ENCODE measurements around the gene SLC25A1. TPM values are rescaled to one million over a fixed set of nuclear protein-coding genes. Genes with fewer than 3 reads are reported as not detected.
A peak's percentile ranks its signal among the peaks of the same experiment; 100 is the strongest.

The SLC25A1 gene
- polyA plus RNA-seq, 1 of the 3 experiments (the other 2 are of a cell fraction): 44.7 TPM

GRCh38 chr22:19213001-19213400 lies 34.5 kb upstream of the SLC25A1 start:
- Histone ChIP-seq H3K79me2 (ENCODE audit: insufficient read depth) (no peaks in the 10 kb centered on the region), H3K9me2 (no peaks in the 10 kb centered on the region), H3K9me3 (no peaks in the 10 kb centered on the region), H2AFZ (ENCODE audit: low read depth) (no peak overlapping the region), H3K36me3 (replicated peaks in 1 of 2; ENCODE audit: control insufficient read depth in 1 of 2, insufficient read depth in 2 of 2, low read length in 1 of 2) (peaks cover 4 to 26% of the 10 kb centered on the region in 2 experiments), H3F3A (replicated peaks; ENCODE audit: insufficient read depth) (peaks cover 8% of the 10 kb centered on the region), H3K9ac (0 out of 2 replicates have a peak overlapping the region, but pooled peaks have one; percentile 14), H3K4me2 (no peak overlapping the region), H3K27me3 (ENCODE audit: insufficient read depth) (no peaks in the 10 kb centered on the region), H4K20me1 (ENCODE audit: insufficient read depth) (no peaks in the 10 kb centered on the region), H3K4me3 (ENCODE audit: low read depth in 2 of 2, low read length in 1 of 2) (no peak overlapping the region), H3K27ac (ENCODE audit: low read depth in 2 of 2, low read length in 1 of 2) (no peak overlapping the region), H3K4me1 (ENCODE audit: control insufficient read depth in 1 of 2, insufficient read depth in 2 of 2, low read depth in 1 of 2, low read length in 1 of 2) (peaks cover 0 to 19% of the 10 kb centered on the region in 2 experiments; a peak in 2 of 4 replicates)
- POLR2A ChIA-PET: no interaction called here
- TF ChIP-seq YY1 (IDR thresholded peaks at IDR 0.05; ENCODE audit: low read depth) (no peak), SMC3 (IDR thresholded peaks at IDR 0.05; ENCODE audit: low read depth, low read length) (no peak), FOSL2 (IDR thresholded peaks at IDR 0.05; ENCODE audit: borderline replicate concordance, low read depth) (no peak), RAD21 (IDR thresholded peaks at IDR 0.05; ENCODE audit: low read length) (no peak), MXI1 (IDR thresholded peaks at IDR 0.05; ENCODE audit: low read depth, low read length) (no peak), CHD2 (IDR thresholded peaks at IDR 0.05; ENCODE audit: low read length, partially characterized antibody) (no peak), REST (IDR thresholded peaks at IDR 0.05; ENCODE audit: low read depth, low read length) (no peak), RXRA (IDR thresholded peaks at IDR 0.05; ENCODE audit: borderline replicate concordance, low read depth) (no peak), JUND (IDR thresholded peaks at IDR 0.05) (no peak), ELF1 (IDR thresholded peaks at IDR 0.05) (no peak), TEAD4 (IDR thresholded peaks at IDR 0.05; ENCODE audit: borderline replicate concordance, insufficient read depth) (no peak), EP300 (IDR thresholded peaks at IDR 0.05; ENCODE audit: borderline replicate concordance in 1 of 2, low read depth in 1 of 2, low read length in 1 of 2) (no peak), RCOR1 (IDR thresholded peaks at IDR 0.05; ENCODE audit: low read length) (no peak)
- CTCF ChIA-PET: no interaction called here
- DNase-seq: no peak
- 85% methylated on average over 1 of the region's 1 CpG for WGBS (ENCODE audit: low lambda C conversion rate)

GRCh38 chr22:19212302-19212870 lies 33.9 kb upstream of the SLC25A1 start:
- Histone ChIP-seq H3K4me3 (ENCODE audit: low read depth in 2 of 2, low read length in 1 of 2) (no peak overlapping the region), H3K9ac (0 out of 2 replicates have a peak overlapping the region, but pooled peaks have one; percentile 14), H4K20me1 (ENCODE audit: insufficient read depth) (no peaks in the 10 kb centered on the region), H3K36me3 (replicated peaks in 1 of 2; ENCODE audit: control insufficient read depth in 1 of 2, insufficient read depth in 2 of 2, low read length in 1 of 2) (peaks cover 5 to 27% of the 10 kb centered on the region in 2 experiments), H3K27ac (ENCODE audit: low read depth in 2 of 2, low read length in 1 of 2) (no peak overlapping the region), H3K4me1 (ENCODE audit: control insufficient read depth in 1 of 2, insufficient read depth in 2 of 2, low read depth in 1 of 2, low read length in 1 of 2) (peaks cover 0 to 23% of the 10 kb centered on the region in 2 experiments; a peak in 2 of 4 replicates), H3K79me2 (ENCODE audit: insufficient read depth) (no peaks in the 10 kb centered on the region), H3K27me3 (ENCODE audit: insufficient read depth) (no peaks in the 10 kb centered on the region), H3K4me2 (no peak overlapping the region), H3F3A (replicated peaks; ENCODE audit: insufficient read depth) (peaks cover 8% of the 10 kb centered on the region), H3K9me2 (no peaks in the 10 kb centered on the region), H2AFZ (ENCODE audit: low read depth) (no peak overlapping the region), H3K9me3 (no peaks in the 10 kb centered on the region)
- WGBS (ENCODE audit: low lambda C conversion rate): 100% methylated on average over 1 of the region's 1 CpG
- ChIA-PET CTCF (no interaction called here), POLR2A (no interaction called here)
- TF ChIP-seq POLR2AphosphoS5 (IDR thresholded peaks at IDR 0.05; ENCODE audit: low read depth, low read length): no peak
- no peak for TF ChIP-seq GABPA (IDR thresholded peaks at IDR 0.05; ENCODE audit: low read depth)
- no peak for TF ChIP-seq EP300 (IDR thresholded peaks at IDR 0.05; ENCODE audit: borderline replicate concordance in 1 of 2, low read depth in 1 of 2, low read length in 1 of 2)
- TF ChIP-seq MXI1 (IDR thresholded peaks at IDR 0.05; ENCODE audit: low read depth, low read length): no peak
- TF ChIP-seq JUND (IDR thresholded peaks at IDR 0.05): no peak
- no peak for TF ChIP-seq RXRA (IDR thresholded peaks at IDR 0.05; ENCODE audit: borderline replicate concordance, low read depth)
- TF ChIP-seq YY1 (IDR thresholded peaks at IDR 0.05; ENCODE audit: low read depth): no peak
- TF ChIP-seq CTCF (IDR thresholded peaks at IDR 0.05): no peak
- TF ChIP-seq PBX3 (IDR thresholded peaks at IDR 0.05): no peak
- no peak for TF ChIP-seq SIN3A (IDR thresholded peaks at IDR 0.05; ENCODE audit: borderline replicate concordance, low read depth, low read length)
- no peak for TF ChIP-seq EZH2phosphoT487 (IDR thresholded peaks at IDR 0.05; ENCODE audit: borderline replicate concordance, low read depth)
- DNase-seq: no peak
